Parathyroid adenoma (tissue), 2 donors: ENCODE data around the gene CCDC181.

ENCODE experiments used
- H2AFZ ChIP-seq: fragments of 300-600 bp; sonication (generic); one replicate; pipeline ENCODE4 v1.7.0; 2017; ENCODE audit warnings: antibody characterized with exemption, mild to moderate bottlenecking
- H3K27ac ChIP-seq: fragments of 300-600 bp; sonication (generic); one replicate; pipeline ENCODE4 v1.7.0; 2017
- H3K27me3 ChIP-seq: fragments of 300-600 bp; sonication (generic); one replicate; pipeline ENCODE4 v1.7.0; 2017; ENCODE audit warnings: low read length; ENCODE audit not compliant: control insufficient read depth, insufficient read depth
- H3K36me3 ChIP-seq: fragments of 300-600 bp; sonication (generic); one replicate; pipeline ENCODE4 v1.7.0; 2017; ENCODE audit warnings: low read length; ENCODE audit not compliant: control insufficient read depth, insufficient read depth
- H3K4me1 ChIP-seq: fragments of 300-600 bp; sonication (generic); one replicate; pipeline ENCODE4 v1.7.0; 2017; ENCODE audit warnings: control low read depth
- H3K4me2 ChIP-seq: fragments of 300-600 bp; sonication (generic); one replicate; pipeline ENCODE4 v1.7.0; 2017; ENCODE audit warnings: low read length
- H3K4me3 ChIP-seq: fragments of 300-600 bp; sonication (generic); one replicate; pipeline ENCODE4 v1.7.0; 2017; ENCODE audit warnings: low read depth, low read length
- H3K79me2 ChIP-seq: fragments of 300-600 bp; sonication (generic); one replicate; pipeline ENCODE4 v1.7.0; 2017; ENCODE audit warnings: control low read depth
- H3K9ac ChIP-seq: fragments of 300-600 bp; sonication (generic); one replicate; pipeline ENCODE4 v1.7.0; 2017; ENCODE audit warnings: mild to moderate bottlenecking
- H3K9me3 ChIP-seq: fragments of 300-600 bp; sonication (generic); one replicate; pipeline ENCODE4 v1.7.0; 2017; ENCODE audit warnings: low read length; ENCODE audit not compliant: control insufficient read depth
- CTCF ChIP-seq: fragments of 300-600 bp; sonication (generic); IDR thresholded peaks from one replicate; pipeline ENCODE4 v1.7.0; 2017; ENCODE audit warnings: antibody characterized with exemption, mild to moderate bottlenecking
- donor health status: primary hyperparathyroidism.

CCDC181 gene

GRCh38 chr1:169395955-169396354 is 31.3 kb downstream of the CCDC181 start:
- Histone ChIP-seq H3K36me3 (no peaks in the 10 kb centered on the region), H3K4me1 (no peaks in the 10 kb centered on the region), H3K27ac (no peak overlapping the region), H3K79me2 (no peaks in the 10 kb centered on the region), H3K9ac (no peak overlapping the region), H2AFZ (no peak overlapping the region), H3K4me2 (no peak overlapping the region), H3K27me3 (no peaks in the 10 kb centered on the region), H3K4me3 (no peak overlapping the region), H3K9me3 (no peaks in the 10 kb centered on the region)
- TF ChIP-seq CTCF: no peak

- no peak overlapping the region for H3K4me3 ChIP-seq
- H3K27ac ChIP-seq: no peak overlapping the region
- H2AFZ ChIP-seq: no peak overlapping the region
- H3K4me1 ChIP-seq: no peaks in the 10 kb centered on the region
- H3K36me3 ChIP-seq: no peaks in the 10 kb centered on the region
- no peaks in the 10 kb centered on the region for H3K9me3 ChIP-seq
- TF ChIP-seq CTCF: no peak
- H3K4me2 ChIP-seq: no peak overlapping the region
- no peaks in the 10 kb centered on the region for H3K27me3 ChIP-seq
- no peak overlapping the region for H3K9ac ChIP-seq
- no peaks in the 10 kb centered on the region for H3K79me2 ChIP-seq
Observed at GRCh38 chr1:169392406-169392805, 34.9 kb downstream of the CCDC181 start.

- no peak overlapping the region for H2AFZ ChIP-seq
- no peaks in the 10 kb centered on the region for H3K36me3 ChIP-seq
- no peak overlapping the region for H3K27ac ChIP-seq
- H3K4me2 ChIP-seq: no peak overlapping the region
- no peak for TF ChIP-seq CTCF
- no peaks in the 10 kb centered on the region for H3K79me2 ChIP-seq
- no peaks in the 10 kb centered on the region for H3K9me3 ChIP-seq
- no peak overlapping the region for H3K9ac ChIP-seq
- H3K4me3 ChIP-seq: no peak overlapping the region
- no peaks in the 10 kb centered on the region for H3K27me3 ChIP-seq
- H3K4me1 ChIP-seq: no peaks in the 10 kb centered on the region
Observed at GRCh38 chr1:169390303-169390702, 37.0 kb downstream of the CCDC181 start.

- no peaks in the 10 kb centered on the region for H3K36me3 ChIP-seq
Observed at GRCh38 chr1:169387399-169387798, 39.9 kb downstream of the CCDC181 start.

More at GRCh38 chr1:169387399-169387798, 39.9 kb downstream of the CCDC181 start:
- Histone ChIP-seq H3K9ac (no peak overlapping the region), H2AFZ (no peak overlapping the region), H3K4me2 (no peak overlapping the region), H3K79me2 (no peaks in the 10 kb centered on the region), H3K27ac (no peak overlapping the region), H3K4me3 (no peak overlapping the region), H3K9me3 (no peaks in the 10 kb centered on the region), H3K27me3 (no peaks in the 10 kb centered on the region), H3K4me1 (no peaks in the 10 kb centered on the region)
- no peak for TF ChIP-seq CTCF
